MCF 10A (cell line): ENCODE results near the gene TNNI3K. TPM values are rescaled to one million over a fixed set of nuclear protein-coding genes. Genes with fewer than 3 reads are reported as not detected.

Experiments
- BruUV-seq: library from RNA; stranded (reverse); fragments of 400-500 nt; replicated peaks from 2 replicates; lab custom pipeline; 2021; lab: Mats Ljungman, UMichigan
- CTCF ChIA-PET: fragments of 300-600 bp; sonication (Branson Sonifier 250); formaldehyde crosslinking; extraction: SDS; loops from one replicate; lab custom pipeline; 2021; ENCODE audit warnings: antibody characterized with exemption, inconsistent platforms; lab: Yijun Ruan, JAX
- POLR2A ChIA-PET: fragments of 300-600, 350-650 bp; sonication (Branson Sonifier 250); formaldehyde crosslinking; extraction: SDS; loops from one replicate; lab custom pipeline; 2020; ENCODE audit warnings: antibody characterized with exemption, inconsistent platforms; lab: Yijun Ruan, JAX
- DNase-seq: peaks from one replicate; pipeline ENCODE4 v3.0.0-alpha.2; 2018; ENCODE audit not compliant: unreplicated experiment
- H3K27ac Mint-ChIP-seq: one replicate; pipeline ENCODE4 v1.8.0; 2022; ENCODE audit warnings: mild to moderate bottlenecking, low read depth, mixed read lengths; ENCODE audit not compliant: unreplicated experiment
- H3K27me3 Mint-ChIP-seq: one replicate; pipeline ENCODE4 v1.8.0; 2022; ENCODE audit warnings: mixed read lengths; ENCODE audit not compliant: insufficient read depth, unreplicated experiment
- H3K36me3 Mint-ChIP-seq: one replicate; pipeline ENCODE4 v1.8.0; 2022; ENCODE audit warnings: mild to moderate bottlenecking, moderate library complexity, mixed read lengths; ENCODE audit not compliant: insufficient read depth, unreplicated experiment
- H3K4me1 Mint-ChIP-seq: one replicate; pipeline ENCODE4 v1.8.0; 2022; ENCODE audit warnings: mixed read lengths; ENCODE audit not compliant: insufficient read depth, unreplicated experiment
- H3K4me3 Mint-ChIP-seq: one replicate; pipeline ENCODE4 v1.8.0; 2022; ENCODE audit warnings: mild to moderate bottlenecking, moderate library complexity, mixed read lengths; ENCODE audit not compliant: unreplicated experiment
- H3K9me3 Mint-ChIP-seq: one replicate; pipeline ENCODE4 v1.8.0; 2022; ENCODE audit warnings: mixed read lengths; ENCODE audit not compliant: unreplicated experiment
- CTCF ChIP-seq: fragments of 200-600 bp; IDR thresholded peaks from one replicate; pipeline ENCODE4 v1.8.0; 2022; ENCODE audit warnings: antibody characterized with exemption, mild to moderate bottlenecking; ENCODE audit not compliant: unreplicated experiment
- intact Hi-C: fragments of 100-400 bp; cut with micrococcal nuclease; formaldehyde crosslinking; loops from 2 replicates; pipeline ENCODE4 v1.14.1; 2022
- total RNA-seq: library from RNA; stranded (reverse); gene quantifications from 2 replicates; pipeline ENCODE4 v1.2.3, GENCODE V29; 2022

Gene TNNI3K
- total RNA-seq, 1 experiment from 2014 or later: not detected

GRCh38 chr1:74280642-74281396 lies 45.6 kb downstream of the TNNI3K start:
- Mint-ChIP-seq H3K27ac (no peak overlapping the region), H3K36me3 (no peaks in the 10 kb centered on the region), H3K27me3 (no peaks in the 10 kb centered on the region), H3K4me1 (no peaks in the 10 kb centered on the region), H3K4me3 (no peak overlapping the region), H3K9me3 (no peaks in the 10 kb centered on the region)
- CTCF ChIA-PET: no interaction called here
- POLR2A ChIA-PET: no interaction called here
- peak; percentile 8 for DNase-seq
- TF ChIP-seq CTCF: no peak
- BruUV-seq: no TSS peak
- intact Hi-C loops: no loop called here

GRCh38 chr1:74286414-74286813 lies 51.2 kb downstream of the TNNI3K start:
- CTCF ChIA-PET: no interaction called here
- Mint-ChIP-seq H3K4me3 (no peak overlapping the region), H3K27ac (no peak overlapping the region), H3K9me3 (no peaks in the 10 kb centered on the region), H3K27me3 (no peaks in the 10 kb centered on the region), H3K4me1 (no peaks in the 10 kb centered on the region), H3K36me3 (no peaks in the 10 kb centered on the region)
- no peak for TF ChIP-seq CTCF
- no TSS peak for BruUV-seq
- intact Hi-C loops: no loop called here
- POLR2A ChIA-PET: no interaction called here
- DNase-seq: no peak

- DNase-seq: no peak
- Mint-ChIP-seq H3K27ac (no peak overlapping the region), H3K27me3 (no peaks in the 10 kb centered on the region), H3K36me3 (no peaks in the 10 kb centered on the region), H3K4me3 (no peak overlapping the region), H3K9me3 (no peaks in the 10 kb centered on the region), H3K4me1 (no peaks in the 10 kb centered on the region)
- no TSS peak for BruUV-seq
- intact Hi-C loops: no loop called here
- POLR2A ChIA-PET: no interaction called here
- TF ChIP-seq CTCF: no peak
- CTCF ChIA-PET: no interaction called here
These were observed 79.3 kb downstream of the TNNI3K start for GRCh38 chr1:74314438-74314837.

- no TSS peak for BruUV-seq
- H3K27ac Mint-ChIP-seq: no peak overlapping the region
- H3K4me3 Mint-ChIP-seq: no peak overlapping the region
- H3K9me3 Mint-ChIP-seq: no peaks in the 10 kb centered on the region
- no peak for TF ChIP-seq CTCF
- intact Hi-C loops: no loop called here
- DNase-seq: no peak
- H3K27me3 Mint-ChIP-seq: no peaks in the 10 kb centered on the region
- no peaks in the 10 kb centered on the region for H3K36me3 Mint-ChIP-seq
- CTCF ChIA-PET: interaction anchor here (0.6 kb wide), 1 partner anchor 31 kb away, joined by 3 read pairs; no protein-coding TSS in a partner anchor
- H3K4me1 Mint-ChIP-seq: no peaks in the 10 kb centered on the region
- POLR2A ChIA-PET: no interaction called here
These were observed 81.1 kb downstream of the TNNI3K start for GRCh38 chr1:74316302-74316701.
